Activated naive CD4-positive, alpha-beta T cell treated with anti-CD3 and anti-CD28 coated beads, Interleukin-2, amount 10 ng/mL, durations not matched to agents 7 days and 5 days (primary cell): ENCODE results near the gene YARS1.

Source experiments
- CTCF ChIA-PET: fragments of 350-600 bp; sonication (Branson Sonifier 250); formaldehyde crosslinking; loops from one replicate; lab custom pipeline; 2021; ENCODE audit warnings: antibody characterized with exemption; lab: Charles Lee
- DNase-seq: peaks from one replicate; pipeline ENCODE4 v3.0.0-alpha.2; 2020
- H3K27ac Mint-ChIP-seq: one replicate; pipeline ENCODE4 v1.8.0; 2021; ENCODE audit warnings: mild to moderate bottlenecking, moderate library complexity, mixed read lengths
- H3K27me3 Mint-ChIP-seq: one replicate; pipeline ENCODE4 v1.8.0; 2021; ENCODE audit warnings: mild to moderate bottlenecking, mixed read lengths
- H3K36me3 Mint-ChIP-seq: one replicate; pipeline ENCODE4 v1.8.0; 2021; ENCODE audit warnings: mixed read lengths
- H3K4me1 Mint-ChIP-seq: one replicate; pipeline ENCODE4 v1.8.0; 2021; ENCODE audit warnings: mixed read lengths
- H3K4me3 Mint-ChIP-seq: one replicate; pipeline ENCODE4 v1.8.0; 2021; ENCODE audit warnings: mild to moderate bottlenecking, moderate library complexity, mixed read lengths
- H3K9me3 Mint-ChIP-seq: one replicate; pipeline ENCODE4 v1.8.0; 2021; ENCODE audit warnings: mixed read lengths

The YARS1 gene

GRCh38 chr1:32817159-32817814 lies at the start of gene YARS1, which contains the start of gene S100PBP:
Gene YARS1 (minus strand): TSS chr1:32817358. CDS start chr1:32817244, 114 bp downstream.
Gene S100PBP (plus strand): TSS chr1:32817653. CDS start chr1:32826100, 8,447 bp downstream.
- peak within 1 kb of the TSS; percentile 93 for H3K27ac Mint-ChIP-seq
- peak; percentile 100 for DNase-seq
- H3K9me3 Mint-ChIP-seq = no peaks in the 10 kb centered on the region
- peak within 1 kb of the TSS; percentile 99 for H3K4me3 Mint-ChIP-seq
- H3K27me3 Mint-ChIP-seq = no peaks in the 10 kb centered on the region
- CTCF ChIA-PET = no interaction called here
- H3K36me3 Mint-ChIP-seq = peaks cover 47% of the 10 kb centered on the region
- H3K4me1 Mint-ChIP-seq = peaks cover 64% of the 10 kb centered on the region

DNA sequence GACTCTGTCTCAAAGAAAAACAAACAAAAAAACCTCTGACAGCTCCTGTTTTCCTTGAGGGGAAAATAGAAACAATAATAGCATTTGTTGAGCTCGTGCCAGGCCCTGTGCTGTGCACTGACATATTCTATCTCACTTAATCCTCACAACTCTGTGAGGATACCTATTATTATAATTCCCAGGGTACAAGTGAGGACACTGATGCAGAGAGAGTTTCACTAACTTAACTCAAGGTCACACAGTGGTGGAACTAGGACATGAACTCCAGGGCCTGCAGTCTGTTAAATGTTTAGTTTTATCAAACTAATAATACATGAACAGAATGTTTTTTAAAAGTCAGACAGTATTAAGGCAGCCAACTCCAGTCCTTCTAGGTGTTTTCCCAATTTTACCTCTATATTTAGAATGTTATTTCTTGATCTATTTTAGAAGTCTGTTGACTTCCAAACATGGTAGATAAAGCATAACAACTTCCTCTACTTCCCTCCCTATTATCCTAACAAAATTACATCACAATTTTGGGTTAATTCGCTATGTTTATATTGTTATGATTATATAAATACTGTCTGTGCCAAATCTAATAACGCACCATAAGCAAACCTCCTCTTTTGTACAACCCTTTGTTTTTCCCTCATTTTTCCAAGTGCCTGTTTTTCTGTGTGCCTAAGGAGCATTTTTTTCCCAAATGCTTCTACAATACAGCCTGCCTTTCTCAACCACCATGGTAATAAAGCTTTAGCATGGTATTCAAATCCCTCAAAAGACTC lies 48.7 kb upstream of the YARS1 start:
- CTCF ChIA-PET = interaction anchor here (0.6 to 2.5 kb wide), 3 partner anchors 10 to 708 kb away, joined by 3 to 10 read pairs (median 3); no protein-coding TSS in a partner anchor
- peaks cover 40% of the 10 kb centered on the region for H3K36me3 Mint-ChIP-seq
- no peak overlapping the region for H3K4me3 Mint-ChIP-seq
- H3K4me1 Mint-ChIP-seq = peaks cover 7% of the 10 kb centered on the region
- H3K27ac Mint-ChIP-seq = no peak overlapping the region
- H3K9me3 Mint-ChIP-seq = no peaks in the 10 kb centered on the region
- peaks cover 29% of the 10 kb centered on the region for H3K27me3 Mint-ChIP-seq
- no peak for DNase-seq

- H3K4me3 Mint-ChIP-seq = no peak overlapping the region
- CTCF ChIA-PET = interaction anchor here (2.0 kb wide), 1 partner anchor 8 kb away, joined by 11 read pairs; no protein-coding TSS in a partner anchor
- H3K4me1 Mint-ChIP-seq = no peaks in the 10 kb centered on the region
These were observed 47.3 kb upstream of the YARS1 start for GRCh38 chr1:32864375-32865019.

GRCh38 chr1:32863881-32864245 lies 46.7 kb upstream of the YARS1 start:
- no peaks in the 10 kb centered on the region for H3K9me3 Mint-ChIP-seq
- H3K4me1 Mint-ChIP-seq = no peaks in the 10 kb centered on the region
- no peak overlapping the region for H3K4me3 Mint-ChIP-seq
- H3K27ac Mint-ChIP-seq = peak overlapping the region; percentile 53
- CTCF ChIA-PET = interaction anchor here (2.0 kb wide), 1 partner anchor 8 kb away, joined by 11 read pairs; no protein-coding TSS in a partner anchor
- H3K36me3 Mint-ChIP-seq = peaks cover 42% of the 10 kb centered on the region
- H3K27me3 Mint-ChIP-seq = peaks cover 12% of the 10 kb centered on the region
- DNase-seq = no peak

More at GRCh38 chr1:32864375-32865019, 47.3 kb upstream of the YARS1 start:
- no peak for DNase-seq
- H3K36me3 Mint-ChIP-seq = peaks cover 46% of the 10 kb centered on the region
- H3K27me3 Mint-ChIP-seq = peaks cover 19% of the 10 kb centered on the region
- H3K27ac Mint-ChIP-seq = no peak overlapping the region
- no peaks in the 10 kb centered on the region for H3K9me3 Mint-ChIP-seq

- Mint-ChIP-seq H3K4me1 (no peaks in the 10 kb centered on the region), H3K27ac (no peak overlapping the region), H3K36me3 (peaks cover 39% of the 10 kb centered on the region)
These were observed 46.2 kb upstream of the YARS1 start for GRCh38 chr1:32863218-32863880.

DNA sequence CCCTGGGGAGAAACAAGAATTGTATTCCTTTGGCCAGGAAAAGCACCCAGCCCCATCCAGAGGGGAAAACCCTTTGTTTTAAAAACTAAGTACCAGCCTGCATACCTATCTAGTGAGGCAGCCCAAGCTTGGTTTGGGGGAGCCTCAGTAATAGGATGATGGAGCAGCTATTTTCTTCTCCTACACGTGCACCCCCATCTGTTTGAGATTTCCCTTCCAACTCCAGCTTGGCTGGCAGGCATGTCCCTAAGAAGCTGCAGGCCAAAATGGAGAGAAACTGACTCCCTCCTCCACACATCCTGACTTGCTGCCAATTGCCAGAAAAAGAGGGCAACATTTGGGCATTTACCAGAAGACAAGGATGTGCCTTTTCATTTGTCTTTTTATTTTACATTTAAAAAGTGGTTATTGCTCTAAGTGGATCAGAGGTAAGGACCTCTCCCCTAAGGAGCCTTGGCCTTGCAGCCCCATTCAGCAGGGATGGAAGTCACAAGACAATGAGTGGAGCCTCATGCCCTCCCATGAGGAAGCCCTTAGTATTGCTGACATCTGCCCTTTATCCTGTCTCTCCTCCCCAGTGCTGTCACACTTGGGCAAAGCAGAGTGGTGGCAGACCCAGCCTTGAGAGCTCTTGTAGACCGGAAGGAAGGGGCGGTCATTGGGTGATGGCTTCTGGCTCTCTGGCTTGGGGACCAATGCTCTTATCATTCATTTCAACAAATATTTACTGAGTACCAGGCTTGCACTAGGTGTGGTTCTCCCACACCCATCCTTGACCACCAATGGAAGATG lies 44.9 kb upstream of the YARS1 start:
- H3K36me3 Mint-ChIP-seq = peaks cover 46% of the 10 kb centered on the region
- H3K9me3 Mint-ChIP-seq = no peaks in the 10 kb centered on the region
- no peaks in the 10 kb centered on the region for H3K4me1 Mint-ChIP-seq
- H3K27ac Mint-ChIP-seq = no peak overlapping the region
- H3K4me3 Mint-ChIP-seq = no peak overlapping the region
- DNase-seq = no peak
- CTCF ChIA-PET = interaction anchor here (1.0 to 3.0 kb wide), 5 partner anchors 10 to 221 kb away, joined by 3 to 12 read pairs (median 6); no protein-coding TSS in a partner anchor
- no peaks in the 10 kb centered on the region for H3K27me3 Mint-ChIP-seq

More at GRCh38 chr1:32863218-32863880, 46.2 kb upstream of the YARS1 start:
- CTCF ChIA-PET = interaction anchor here (2.0 kb wide), 1 partner anchor 9 kb away, joined by 11 read pairs; no protein-coding TSS in a partner anchor
- Mint-ChIP-seq H3K4me3 (no peak overlapping the region), H3K9me3 (no peaks in the 10 kb centered on the region), H3K27me3 (peaks cover 9% of the 10 kb centered on the region)
- no peak for DNase-seq

- Mint-ChIP-seq H3K27me3 (no peaks in the 10 kb centered on the region), H3K4me3 (no peak overlapping the region), H3K36me3 (peaks cover 53% of the 10 kb centered on the region), H3K27ac (no peak overlapping the region), H3K4me1 (no peaks in the 10 kb centered on the region), H3K9me3 (no peaks in the 10 kb centered on the region)
- no peak for DNase-seq
- CTCF ChIA-PET = interaction anchor here (1.8 to 3.0 kb wide), 2 partner anchors 9 to 16 kb away, joined by 6 to 12 read pairs; no protein-coding TSS in a partner anchor
These were observed 43.4 kb upstream of the YARS1 start for GRCh38 chr1:32860566-32860965.

- CTCF ChIA-PET = interaction anchor here (3.0 kb wide), 1 partner anchor 16 kb away, joined by 12 read pairs; no protein-coding TSS in a partner anchor
- H3K27me3 Mint-ChIP-seq = no peaks in the 10 kb centered on the region
- no peak for DNase-seq
- no peaks in the 10 kb centered on the region for H3K9me3 Mint-ChIP-seq
- H3K4me3 Mint-ChIP-seq = no peak overlapping the region
- H3K4me1 Mint-ChIP-seq = no peaks in the 10 kb centered on the region
- peaks cover 53% of the 10 kb centered on the region for H3K36me3 Mint-ChIP-seq
- no peak overlapping the region for H3K27ac Mint-ChIP-seq
These were observed 42.8 kb upstream of the YARS1 start for GRCh38 chr1:32859915-32860314.

- Mint-ChIP-seq H3K27me3 (no peaks in the 10 kb centered on the region), H3K27ac (no peak overlapping the region), H3K4me1 (no peaks in the 10 kb centered on the region), H3K9me3 (no peaks in the 10 kb centered on the region), H3K4me3 (no peak overlapping the region), H3K36me3 (peaks cover 58% of the 10 kb centered on the region)
- DNase-seq = no peak
- CTCF ChIA-PET = interaction anchor here (0.5 kb wide), 1 partner anchor 1240 kb away, joined by 3 read pairs; no protein-coding TSS in a partner anchor
These were observed 41.6 kb upstream of the YARS1 start for GRCh38 chr1:32858791-32859190.

GRCh38 chr1:32858136-32858535 lies 41.0 kb upstream of the YARS1 start:
- Mint-ChIP-seq H3K9me3 (no peaks in the 10 kb centered on the region), H3K36me3 (peaks cover 59% of the 10 kb centered on the region), H3K4me1 (no peaks in the 10 kb centered on the region), H3K4me3 (no peak overlapping the region), H3K27me3 (no peaks in the 10 kb centered on the region), H3K27ac (no peak overlapping the region)
- CTCF ChIA-PET = interaction anchor here (0.5 to 1.7 kb wide), 2 partner anchors 17 to 1240 kb away, joined by 3 to 4 read pairs; no protein-coding TSS in a partner anchor
- DNase-seq = no peak

- no peak overlapping the region for H3K4me3 Mint-ChIP-seq
- no peak overlapping the region for H3K27ac Mint-ChIP-seq
- no peak for DNase-seq
- no peaks in the 10 kb centered on the region for H3K9me3 Mint-ChIP-seq
- no peaks in the 10 kb centered on the region for H3K4me1 Mint-ChIP-seq
- H3K27me3 Mint-ChIP-seq = no peaks in the 10 kb centered on the region
- CTCF ChIA-PET = no interaction called here
- peaks cover 50% of the 10 kb centered on the region for H3K36me3 Mint-ChIP-seq
These were observed 38.9 kb upstream of the YARS1 start for GRCh38 chr1:32855861-32856617.

DNA sequence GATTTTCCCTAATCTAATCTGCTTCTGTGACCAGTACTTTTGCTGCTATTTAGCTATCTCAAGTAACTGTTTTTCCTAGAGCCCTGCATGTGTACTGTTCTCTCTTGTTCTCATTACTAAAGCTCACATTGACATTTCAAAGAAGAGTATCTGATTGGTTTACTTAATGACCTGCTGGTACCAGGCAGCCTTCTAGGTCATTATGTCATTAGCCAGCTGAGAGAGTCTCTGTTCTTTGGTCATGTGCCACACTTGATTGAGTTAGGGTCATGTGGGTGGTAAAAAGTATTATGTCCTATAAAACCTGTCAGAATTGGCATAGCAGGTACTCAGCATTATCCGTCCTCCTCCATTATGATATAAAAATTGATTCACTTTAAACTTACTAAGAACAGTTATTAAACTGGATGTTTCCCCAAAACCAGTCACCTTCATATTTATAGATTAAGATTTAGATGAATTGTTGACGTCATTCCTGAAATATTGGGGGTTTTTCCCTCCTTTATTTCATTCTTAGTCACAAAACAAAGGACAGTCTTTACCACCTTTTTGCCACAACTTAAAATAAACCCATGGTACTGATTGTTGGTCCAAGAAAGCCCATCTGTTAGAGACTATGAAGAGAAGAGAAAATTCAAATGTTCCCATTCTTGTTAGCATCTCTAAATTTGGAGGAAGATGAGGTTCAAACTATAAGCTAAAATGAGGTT lies 31.4 kb upstream of the YARS1 start:
- no peak overlapping the region for H3K4me3 Mint-ChIP-seq
- DNase-seq = no peak
- no peaks in the 10 kb centered on the region for H3K4me1 Mint-ChIP-seq
- H3K27me3 Mint-ChIP-seq = no peaks in the 10 kb centered on the region
- H3K36me3 Mint-ChIP-seq = peaks cover 27% of the 10 kb centered on the region
- CTCF ChIA-PET = interaction anchor here (0.6 kb wide), 1 partner anchor 14 kb away, joined by 3 read pairs; no protein-coding TSS in a partner anchor
- H3K9me3 Mint-ChIP-seq = no peaks in the 10 kb centered on the region
- no peak overlapping the region for H3K27ac Mint-ChIP-seq
